Thoracic aorta (tissue), 2 donors: ENCODE measurements around the gene VPS11. TPM values are rescaled to one million over a fixed set of nuclear protein-coding genes. Genes with fewer than 3 reads are reported as not detected.
A peak's percentile ranks its signal among the peaks of the same experiment; 100 is the strongest.

Experiments used
- ATAC-seq: fragments of 150-250 bp; one replicate; pipeline ENCODE4 v1.8.0; 2017; ENCODE audit warnings: low read depth; ENCODE audit not compliant: insufficient number of reproducible peaks, low FRiP score
- DNase-seq: peaks from one replicate; pipeline ENCODE4 v3.0.0-alpha.2; 2020; ENCODE audit warnings: low spot score
- H3K27ac ChIP-seq, 2 donors: fragments of 200-600 bp; sonication (generic); 1 replicate in 1 of 2; 2 replicates in 1 of 2; pipeline ENCODE4 v1.5.1; 2016; ENCODE audit warnings: mild to moderate bottlenecking in 2 of 2, moderate library complexity in 2 of 2
- H3K27me3 ChIP-seq: fragments of 200-600 bp; sonication (generic); replicated peaks from 2 replicates; pipeline ENCODE4 v1.6.0; 2016; ENCODE audit warnings: mild to moderate bottlenecking; ENCODE audit not compliant: insufficient read depth
- H3K36me3 ChIP-seq: fragments of 200-600 bp; sonication (generic); one replicate; pipeline ENCODE4 v1.5.1; 2016
- H3K4me1 ChIP-seq, 2 donors: fragments of 200-600 bp; sonication (generic); 1 replicate in 1 of 2; 2 replicates in 1 of 2; pipeline versions ENCODE4 v1.5.1 to v1.6.0; 2016; ENCODE audit warnings: low read depth in 2 of 2, mild to moderate bottlenecking in 1 of 2; ENCODE audit not compliant: control insufficient read depth in 1 of 2
- H3K4me3 ChIP-seq: fragments of 200-600 bp; sonication (generic); 2 replicates; pipeline ENCODE4 v1.5.1; 2016; ENCODE audit warnings: mild to moderate bottlenecking
- H3K9me3 ChIP-seq: fragments of 200-600 bp; sonication (generic); 2 replicates; pipeline ENCODE4 v1.5.1; 2016
- CTCF ChIP-seq: fragments of 200-600 bp; sonication (generic); IDR thresholded peaks from one replicate; pipeline ENCODE4 v1.5.1; 2019; ENCODE audit warnings: antibody characterized with exemption
- total RNA-seq, 2 donors: library from RNA; depleted of rRNA; stranded (reverse); fragments of >200 nt; gene quantifications; one replicate each; pipeline versions ENCODE4 v1.1.0 to v1.2.3, GENCODE V29; 2016

VPS11 gene
- total RNA-seq, 2 donors from 2014 or later, result 32.0 to 35.3 TPM

GRCh38 chr11:119026970-119027369 lies 40.6 kb upstream of the VPS11 start:
- ATAC-seq (no peak), DNase-seq (no peak)
- Histone ChIP-seq H3K27ac (no peak overlapping the region), H3K27me3 (no peaks in the 10 kb centered on the region), H3K4me1 (peaks cover 8 to 42% of the 10 kb centered on the region in 2 donors), H3K4me3 (no peak overlapping the region), H3K36me3 (peaks cover 19% of the 10 kb centered on the region), H3K9me3 (no peaks in the 10 kb centered on the region)
- no peak for TF ChIP-seq CTCF

DNA sequence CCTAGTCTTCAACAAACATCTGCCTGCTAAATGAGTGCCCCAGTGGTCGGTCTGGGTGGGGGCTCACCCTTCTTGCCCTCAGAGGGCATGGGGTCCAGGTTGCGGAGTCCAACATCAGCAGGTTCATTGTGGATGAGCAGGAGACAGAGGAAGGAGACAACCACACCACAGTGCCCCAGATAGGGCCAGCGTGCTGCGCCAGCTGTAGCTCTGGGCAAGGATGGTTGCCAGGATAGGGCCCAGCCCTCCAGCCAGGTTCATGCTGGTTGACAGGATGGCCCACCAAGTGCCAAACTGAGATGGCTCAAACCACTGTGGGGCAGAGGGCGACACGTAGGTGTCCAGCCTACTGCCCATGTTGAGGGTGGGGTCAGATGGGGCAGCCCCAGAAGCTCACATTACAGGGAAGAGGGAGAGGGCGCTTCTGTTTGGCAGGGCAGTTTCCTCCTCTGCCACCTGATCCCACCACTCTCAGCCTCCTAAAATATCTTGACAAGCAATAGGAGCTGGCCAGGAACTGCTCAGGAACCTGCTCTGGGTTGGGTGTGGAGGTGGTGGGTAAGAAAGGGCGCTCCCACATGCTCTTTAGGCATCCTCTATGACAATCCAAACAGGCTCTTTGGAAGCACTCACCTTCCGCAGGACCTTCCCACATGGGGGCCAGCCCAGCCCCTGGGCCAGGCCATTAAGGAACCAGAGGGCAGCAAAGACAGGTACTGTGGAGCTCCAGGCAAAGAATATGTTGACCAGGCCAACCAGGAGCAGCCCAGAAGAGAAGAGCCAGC lies 39.9 kb upstream of the VPS11 start:
- no peaks in the 10 kb centered on the region for H3K9me3 ChIP-seq
- peaks cover 8 to 42% of the 10 kb centered on the region in 2 donors for H3K4me1 ChIP-seq
- H3K36me3 ChIP-seq, result peaks cover 14% of the 10 kb centered on the region
- no peak overlapping the region for H3K4me3 ChIP-seq
- no peak overlapping the region for H3K27ac ChIP-seq
- TF ChIP-seq CTCF, result no peak
- DNase-seq (no peak), ATAC-seq (no peak)
- no peaks in the 10 kb centered on the region for H3K27me3 ChIP-seq

- DNase-seq (no peak), ATAC-seq (no peak)
- Histone ChIP-seq H3K4me3 (no peak overlapping the region), H3K36me3 (peaks cover 9% of the 10 kb centered on the region), H3K4me1 (peaks cover 8 to 38% of the 10 kb centered on the region in 2 donors), H3K27ac (no peak overlapping the region), H3K27me3 (no peaks in the 10 kb centered on the region), H3K9me3 (no peaks in the 10 kb centered on the region)
- TF ChIP-seq CTCF, result no peak
Measured at GRCh38 chr11:119028346-119029068, 39.1 kb upstream of the VPS11 start.

- H3K4me3 ChIP-seq, result no peak overlapping the region
- H3K27me3 ChIP-seq, result no peaks in the 10 kb centered on the region
- no peaks in the 10 kb centered on the region for H3K9me3 ChIP-seq
- peaks cover 7% of the 10 kb centered on the region for H3K36me3 ChIP-seq
- DNase-seq (no peak), ATAC-seq (no peak)
- no peak for TF ChIP-seq CTCF
- H3K4me1 ChIP-seq, result peaks cover 8 to 34% of the 10 kb centered on the region in 2 donors
- no peak overlapping the region for H3K27ac ChIP-seq
Measured at GRCh38 chr11:119029069-119029339, 38.6 kb upstream of the VPS11 start.

DNA sequence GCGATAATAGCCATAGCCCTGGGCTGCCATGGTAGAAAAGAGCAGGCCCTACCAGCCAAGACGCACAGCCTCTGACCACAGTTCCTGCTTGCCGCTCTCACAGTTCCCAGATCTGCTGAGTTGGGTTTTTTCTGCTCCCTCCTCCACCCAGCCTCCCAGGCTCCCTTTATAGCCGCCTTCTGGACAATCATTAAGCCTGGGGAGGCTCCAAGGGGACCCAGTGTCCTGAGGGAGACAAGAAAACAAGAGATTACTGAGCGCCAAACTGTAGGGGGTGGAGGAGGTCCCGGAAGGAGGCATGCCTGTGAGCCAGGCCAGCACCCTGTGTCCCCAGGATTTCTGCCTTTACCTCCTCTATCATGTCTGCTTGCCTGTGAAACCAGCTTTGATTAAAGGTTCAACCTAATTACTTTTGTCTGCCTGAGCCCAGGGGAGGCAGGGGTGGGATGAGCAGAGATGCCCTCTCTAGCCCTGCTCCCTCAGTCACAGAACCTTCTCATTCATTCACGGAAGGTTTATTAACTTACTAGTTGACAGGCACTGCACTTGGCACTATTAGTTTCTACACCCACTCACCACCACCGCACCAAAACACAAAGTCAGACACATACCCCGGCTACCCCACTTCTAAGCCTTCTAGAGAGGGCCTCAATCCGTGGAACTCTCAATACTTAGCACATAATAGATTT lies 38.1 kb upstream of the VPS11 start:
- ATAC-seq, result no peak
- DNase-seq, result no peak
- peaks cover 7% of the 10 kb centered on the region for H3K36me3 ChIP-seq
- H3K4me1 ChIP-seq, result peaks cover 8 to 31% of the 10 kb centered on the region in 2 donors
- H3K4me3 ChIP-seq, result peak overlapping the region; percentile 94
- no peak for TF ChIP-seq CTCF
- peak overlapping the region; percentile 58 to 73 for H3K27ac ChIP-seq
- no peaks in the 10 kb centered on the region for H3K27me3 ChIP-seq
- H3K9me3 ChIP-seq, result no peaks in the 10 kb centered on the region
